OCI-LY7 (cell line): ENCODE results near the gene SEC11A. TPM values are rescaled to one million over a fixed set of nuclear protein-coding genes. Genes with fewer than 3 reads are reported as not detected.
"Not testable (repeated sequence)": the region's sequence is repeated elsewhere in the genome, so short reads cannot be mapped to it uniquely, and the experiment has no call there.

Experiments used
- BruUV-seq: library from RNA; stranded (reverse); fragments of 400-500 nt; replicated peaks from 2 replicates; lab custom pipeline; 2021; lab: Mats Ljungman, UMichigan
- CTCF ChIA-PET: fragments of 300-600 bp; sonication (Branson Sonifier 250); formaldehyde crosslinking; loops from one replicate; lab custom pipeline; 2022; ENCODE audit warnings: antibody characterized with exemption; ENCODE audit not compliant: unreplicated experiment; lab: Charles Lee
- POLR2A ChIA-PET: fragments of 300-600 bp; sonication (Branson Sonifier 250); formaldehyde crosslinking; loops from one replicate; lab custom pipeline; 2022; ENCODE audit warnings: antibody characterized with exemption; lab: Charles Lee
- DNase-seq: peaks from one replicate; pipeline ENCODE4 v3.0.0-alpha.2; 2015; ENCODE audit warnings: low spot score
- H2AFZ ChIP-seq: fragments of 200-600 bp; sonication (generic), shearing (Covaris generic); 2 replicates; pipeline ENCODE4 v1.6.1; 2014; ENCODE audit warnings: mild to moderate bottlenecking, antibody characterized with exemption, low read length, moderate library complexity
- H3K27ac ChIP-seq: fragments of 200-600 bp; sonication (generic); 2 replicates; pipeline ENCODE4 v1.5.1; 2014; ENCODE audit warnings: mixed run types, low read depth, mild to moderate bottlenecking, moderate library complexity, low read length, inconsistent platforms; ENCODE audit not compliant: poor library complexity, severe bottlenecking
- H3K36me3 ChIP-seq: fragments of 200-600 bp; sonication (generic); 2 replicates; pipeline ENCODE4 v1.6.1; 2014; ENCODE audit warnings: mild to moderate bottlenecking, antibody characterized with exemption, low read length, moderate library complexity, mixed read lengths; ENCODE audit not compliant: insufficient read depth
- H3K4me1 ChIP-seq: fragments of 200-600 bp; sonication (generic); 2 replicates; pipeline ENCODE4 v1.5.1; 2014; ENCODE audit warnings: mild to moderate bottlenecking, low read length; ENCODE audit not compliant: insufficient read depth, poor library complexity, severe bottlenecking
- H3K4me2 ChIP-seq: fragments of 200-600 bp; sonication (generic); 2 replicates; pipeline ENCODE4 v1.6.1; 2014; ENCODE audit warnings: mild to moderate bottlenecking, low read length
- H3K4me3 ChIP-seq: fragments of 200-600 bp; sonication (generic); 2 replicates; pipeline ENCODE4 v1.5.1; 2014; ENCODE audit warnings: mild to moderate bottlenecking, low read depth, low read length; ENCODE audit not compliant: poor library complexity, severe bottlenecking
- H3K79me2 ChIP-seq: fragments of 200-600 bp; sonication (generic); 2 replicates; pipeline ENCODE4 v1.6.1; 2016; ENCODE audit warnings: low read depth, mild to moderate bottlenecking, low read length, moderate library complexity, mixed read lengths; ENCODE audit not compliant: insufficient read depth
- H3K9me2 ChIP-seq: fragments of 200-600 bp; sonication (generic); 2 replicates; pipeline ENCODE4 v1.6.1; 2016; ENCODE audit warnings: mild to moderate bottlenecking, low read length, mixed read lengths; ENCODE audit not compliant: insufficient read depth
- H3K9me3 ChIP-seq: fragments of 200-600 bp; sonication (generic); 2 replicates; pipeline ENCODE4 v1.6.1; 2014; ENCODE audit warnings: mild to moderate bottlenecking, mixed run types, low read length, mixed read lengths
- H4K20me1 ChIP-seq: fragments of 200-600 bp; sonication (generic); 2 replicates; pipeline ENCODE4 v1.6.1; 2014; ENCODE audit warnings: mild to moderate bottlenecking, antibody characterized with exemption, low read length, moderate library complexity, mixed read lengths; ENCODE audit not compliant: insufficient read depth
- EZH2phosphoT487 ChIP-seq: fragments of 200-600 bp; sonication (generic); IDR thresholded peaks from 2 replicates; pipeline ENCODE4 v1.6.1; 2018; ENCODE audit warnings: low read depth, borderline replicate concordance, mild to moderate bottlenecking, mixed run types, antibody characterized with exemption, low read length, moderate library complexity, mixed read lengths
- intact Hi-C: fragments of 100-400 bp; cut with micrococcal nuclease; formaldehyde crosslinking; loops from one replicate; pipeline ENCODE4 v1.10.0; 2022; ENCODE audit not compliant: unreplicated experiment
- total RNA-seq, 2 experiments: library from RNA; depleted of rRNA in 1 of 2; stranded (reverse); fragments of >200 nt in 1 of 2; shearing (Covaris generic) in 1 of 2; gene quantifications; 2 replicates each; pipeline ENCODE4 v1.2.3, GENCODE V29; 2014 to 2022
- TF ChIP-seq, protein P1 (sequence below): fragments of 200-600 bp; sonication (generic); conservative IDR thresholded peaks from 2 replicates; pipeline ENCODE4 v1.5.1; 2014; ENCODE audit warnings: mild to moderate bottlenecking, antibody characterized with exemption, low read length, moderate library complexity, mixed read lengths

Gene SEC11A
- total RNA-seq, 2 experiments from 2014 or later, result 41.4 to 93.6 TPM

DNA sequence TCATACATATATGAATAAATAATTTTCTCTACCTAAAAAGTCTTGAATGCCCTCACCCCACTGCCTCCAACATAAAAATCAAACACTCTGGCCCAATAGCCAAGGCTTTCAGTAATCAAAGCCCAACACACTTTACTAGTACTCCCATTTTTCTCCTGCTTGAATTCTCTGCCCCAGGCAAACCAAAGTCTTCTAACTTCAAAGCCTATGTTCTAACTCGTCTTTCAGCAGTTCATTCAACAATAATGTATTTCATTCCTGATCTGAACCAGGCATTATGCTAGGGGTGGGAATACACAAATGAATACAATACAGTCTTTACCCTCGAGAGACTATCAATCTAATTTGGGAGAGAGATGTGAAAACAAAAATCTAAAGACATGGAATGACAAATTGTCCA lies 21.1 kb upstream of the SEC11A start:
- Histone ChIP-seq H4K20me1 (no peaks in the 10 kb centered on the region), H3K79me2 (no peaks in the 10 kb centered on the region), H3K4me3 (no peak overlapping the region), H3K4me2 (peak overlapping the region; percentile 41), H3K9me3 (no peaks in the 10 kb centered on the region), H3K9me2 (no peaks in the 10 kb centered on the region), H3K27ac (peak overlapping the region; percentile 98), H3K36me3 (no peaks in the 10 kb centered on the region), H3K4me1 (peaks cover 62% of the 10 kb centered on the region), H2AFZ (no peak overlapping the region; the same call in 1 of the 2 replicates)
- TF ChIP-seq, protein P1, sequence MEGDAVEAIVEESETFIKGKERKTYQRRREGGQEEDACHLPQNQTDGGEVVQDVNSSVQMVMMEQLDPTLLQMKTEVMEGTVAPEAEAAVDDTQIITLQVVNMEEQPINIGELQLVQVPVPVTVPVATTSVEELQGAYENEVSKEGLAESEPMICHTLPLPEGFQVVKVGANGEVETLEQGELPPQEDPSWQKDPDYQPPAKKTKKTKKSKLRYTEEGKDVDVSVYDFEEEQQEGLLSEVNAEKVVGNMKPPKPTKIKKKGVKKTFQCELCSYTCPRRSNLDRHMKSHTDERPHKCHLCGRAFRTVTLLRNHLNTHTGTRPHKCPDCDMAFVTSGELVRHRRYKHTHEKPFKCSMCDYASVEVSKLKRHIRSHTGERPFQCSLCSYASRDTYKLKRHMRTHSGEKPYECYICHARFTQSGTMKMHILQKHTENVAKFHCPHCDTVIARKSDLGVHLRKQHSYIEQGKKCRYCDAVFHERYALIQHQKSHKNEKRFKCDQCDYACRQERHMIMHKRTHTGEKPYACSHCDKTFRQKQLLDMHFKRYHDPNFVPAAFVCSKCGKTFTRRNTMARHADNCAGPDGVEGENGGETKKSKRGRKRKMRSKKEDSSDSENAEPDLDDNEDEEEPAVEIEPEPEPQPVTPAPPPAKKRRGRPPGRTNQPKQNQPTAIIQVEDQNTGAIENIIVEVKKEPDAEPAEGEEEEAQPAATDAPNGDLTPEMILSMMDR, result no peak
- no peak for TF ChIP-seq EZH2phosphoT487
- intact Hi-C loops, result no loop called here
- CTCF ChIA-PET, result no interaction called here
- BruUV-seq, result no TSS peak
- DNase-seq, result no peak
- POLR2A ChIA-PET, result interaction anchor here (0.5 to 3.8 kb wide), 2 partner anchors 9 to 23 kb away, joined by 3 to 29 read pairs; no protein-coding TSS in a partner anchor

GRCh38 chr15:84736375-84736774 lies 20.4 kb upstream of the SEC11A start:
- Histone ChIP-seq H3K36me3 (no peaks in the 10 kb centered on the region), H3K4me3 (no peak overlapping the region), H3K27ac (peak overlapping the region; percentile 98), H3K9me3 (no peaks in the 10 kb centered on the region), H3K79me2 (no peaks in the 10 kb centered on the region), H3K4me1 (peaks cover 66% of the 10 kb centered on the region), H4K20me1 (no peaks in the 10 kb centered on the region), H2AFZ (peak overlapping the region; percentile 43; the same call in 1 of the 2 replicates), H3K4me2 (peak overlapping the region; percentile 88), H3K9me2 (no peaks in the 10 kb centered on the region)
- CTCF ChIA-PET, result no interaction called here
- no peak for TF ChIP-seq EZH2phosphoT487
- TF ChIP-seq, protein P1, result no peak
- no TSS peak for BruUV-seq
- DNase-seq, result peak; percentile 95
- POLR2A ChIA-PET, result interaction anchor here (0.6 to 4.3 kb wide), 8 partner anchors 10 to 145 kb away, joined by 3 to 72 read pairs (median 7); partner anchors contain the start of gene SEC11A
- intact Hi-C loops, result loop anchor here (1.0 kb wide), 2 partner anchors 11 to 20 kb away; partner anchors contain the start of gene SEC11A

GRCh38 chr15:84735480-84736061 lies 19.6 kb upstream of the SEC11A start:
- H3K9me2 ChIP-seq, H3K9me3 ChIP-seq, DNase-seq, H3K79me2 ChIP-seq, H3K36me3 ChIP-seq, H4K20me1 ChIP-seq: not testable (repeated sequence)
- TF ChIP-seq, protein P1, result peak; percentile 29; the same call in 1 of the 2 replicates
- intact Hi-C loops, result loop anchor here (1.0 kb wide), 4 partner anchors 10 to 81 kb away; partner anchors contain the start of genes SEC11A and WDR73
- Histone ChIP-seq H3K4me3 (peak overlapping the region; percentile 62), H3K27ac (peak overlapping the region; percentile 98), H3K4me1 (peaks cover 59% of the 10 kb centered on the region), H2AFZ (peak overlapping the region; percentile 43), H3K4me2 (peak overlapping the region; percentile 88)
- ChIA-PET POLR2A (interaction anchor here (0.7 to 4.3 kb wide), 13 partner anchors 9 to 312 kb away, joined by 3 to 72 read pairs (median 6); partner anchors contain the start of gene SEC11A), CTCF (interaction anchor here (0.7 to 1.4 kb wide), 3 partner anchors 10 to 15 kb away, joined by 3 to 5 read pairs (median 5); no protein-coding TSS in a partner anchor)
- BruUV-seq, result TSS peak; percentile 96
